Fibroblast of the aortic adventitia (primary cell): ENCODE data around the gene SHOX. TPM values are rescaled to one million over a fixed set of nuclear protein-coding genes. Genes with fewer than 3 reads are reported as not detected.
"Not testable (repeated sequence)": the region's sequence is repeated elsewhere in the genome, so short reads cannot be mapped to it uniquely, and the experiment has no call there.

Experiments
- DNase-seq: peaks from one replicate; pipeline ENCODE4 v3.0.0-alpha.2; 2010; ENCODE audit warnings: low read depth
- H3K4me3 ChIP-seq: 2 replicates; pipeline ENCODE4 v1.5.1; 2011; ENCODE audit warnings: low read depth, mild to moderate bottlenecking, control low read depth, low read length, moderate library complexity
- total RNA-seq: library from RNA; depleted of rRNA; stranded (reverse); fragments of >200 nt; gene quantifications from 2 replicates; pipeline ENCODE4 v1.2.3, GENCODE V29; 2012; ENCODE audit warnings: low replicate concordance
- TF ChIP-seq, protein P1 (sequence below): IDR thresholded peaks from 2 replicates; pipeline ENCODE4 v1.5.1; 2011; ENCODE audit warnings: mild to moderate bottlenecking, low read length, control low read depth, inconsistent platforms; ENCODE audit not compliant: insufficient read depth

The SHOX gene
- total RNA-seq, 1 donor = not detected

DNA sequence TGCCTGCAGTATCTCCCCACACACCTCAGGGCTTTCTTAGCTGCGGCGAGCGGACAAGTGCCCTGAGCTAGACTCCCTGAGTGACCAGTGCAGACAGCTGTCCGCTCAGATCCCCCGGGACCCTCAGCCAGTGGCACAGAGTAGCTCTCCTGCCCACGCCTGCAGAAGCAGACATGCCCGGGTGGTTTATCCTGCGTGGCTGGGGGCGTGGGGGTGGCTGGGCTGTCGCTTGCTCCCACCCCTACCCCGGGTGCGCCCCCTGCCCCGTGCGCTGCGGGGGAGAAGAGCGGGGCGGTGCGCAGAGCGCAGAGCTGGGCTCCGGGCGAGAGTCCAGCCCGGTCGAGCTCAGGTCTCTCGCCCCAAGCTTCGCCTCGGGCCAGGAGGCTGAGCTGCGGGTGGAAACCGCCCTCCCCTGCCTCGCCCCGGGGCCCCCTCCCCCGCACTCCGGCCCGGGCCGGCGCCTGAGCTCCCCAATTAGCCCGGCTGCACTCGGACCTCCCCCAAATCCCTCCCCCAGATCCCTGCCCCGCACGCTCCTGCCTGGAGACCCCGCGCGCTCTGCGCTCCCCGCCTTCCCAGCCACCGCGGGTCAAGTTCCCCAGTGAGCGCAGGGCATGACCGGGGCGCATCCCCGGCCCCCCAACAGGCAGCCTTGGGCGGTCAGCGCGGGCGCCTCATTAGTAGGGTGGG lies 11.7 kb upstream of the SHOX start:
- DNase-seq = no peak
- no peak overlapping the region for H3K4me3 ChIP-seq
- TF ChIP-seq, protein P1, sequence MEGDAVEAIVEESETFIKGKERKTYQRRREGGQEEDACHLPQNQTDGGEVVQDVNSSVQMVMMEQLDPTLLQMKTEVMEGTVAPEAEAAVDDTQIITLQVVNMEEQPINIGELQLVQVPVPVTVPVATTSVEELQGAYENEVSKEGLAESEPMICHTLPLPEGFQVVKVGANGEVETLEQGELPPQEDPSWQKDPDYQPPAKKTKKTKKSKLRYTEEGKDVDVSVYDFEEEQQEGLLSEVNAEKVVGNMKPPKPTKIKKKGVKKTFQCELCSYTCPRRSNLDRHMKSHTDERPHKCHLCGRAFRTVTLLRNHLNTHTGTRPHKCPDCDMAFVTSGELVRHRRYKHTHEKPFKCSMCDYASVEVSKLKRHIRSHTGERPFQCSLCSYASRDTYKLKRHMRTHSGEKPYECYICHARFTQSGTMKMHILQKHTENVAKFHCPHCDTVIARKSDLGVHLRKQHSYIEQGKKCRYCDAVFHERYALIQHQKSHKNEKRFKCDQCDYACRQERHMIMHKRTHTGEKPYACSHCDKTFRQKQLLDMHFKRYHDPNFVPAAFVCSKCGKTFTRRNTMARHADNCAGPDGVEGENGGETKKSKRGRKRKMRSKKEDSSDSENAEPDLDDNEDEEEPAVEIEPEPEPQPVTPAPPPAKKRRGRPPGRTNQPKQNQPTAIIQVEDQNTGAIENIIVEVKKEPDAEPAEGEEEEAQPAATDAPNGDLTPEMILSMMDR = no peak

DNA sequence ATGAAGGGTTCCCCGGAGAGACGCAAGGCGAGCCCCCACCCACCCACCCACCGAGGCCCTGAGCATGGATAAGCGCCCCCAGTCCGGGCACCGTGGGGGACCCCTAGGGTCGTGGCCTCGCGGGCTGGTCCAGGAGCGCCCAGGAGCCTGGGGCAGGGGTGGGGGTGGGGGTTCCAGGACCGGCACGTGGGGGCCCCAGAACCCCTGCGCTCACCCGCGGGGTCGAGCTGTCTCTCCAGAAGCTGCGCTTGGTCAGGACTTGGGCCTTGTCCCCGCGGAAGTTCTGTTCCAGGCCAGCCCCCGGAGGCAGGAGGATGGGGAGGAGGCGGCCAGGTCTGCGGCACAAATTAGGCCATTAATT lies 11.2 kb upstream of the SHOX start:
- DNase-seq = no peak
- no peak overlapping the region for H3K4me3 ChIP-seq
- TF ChIP-seq, protein P1 = no peak

DNA sequence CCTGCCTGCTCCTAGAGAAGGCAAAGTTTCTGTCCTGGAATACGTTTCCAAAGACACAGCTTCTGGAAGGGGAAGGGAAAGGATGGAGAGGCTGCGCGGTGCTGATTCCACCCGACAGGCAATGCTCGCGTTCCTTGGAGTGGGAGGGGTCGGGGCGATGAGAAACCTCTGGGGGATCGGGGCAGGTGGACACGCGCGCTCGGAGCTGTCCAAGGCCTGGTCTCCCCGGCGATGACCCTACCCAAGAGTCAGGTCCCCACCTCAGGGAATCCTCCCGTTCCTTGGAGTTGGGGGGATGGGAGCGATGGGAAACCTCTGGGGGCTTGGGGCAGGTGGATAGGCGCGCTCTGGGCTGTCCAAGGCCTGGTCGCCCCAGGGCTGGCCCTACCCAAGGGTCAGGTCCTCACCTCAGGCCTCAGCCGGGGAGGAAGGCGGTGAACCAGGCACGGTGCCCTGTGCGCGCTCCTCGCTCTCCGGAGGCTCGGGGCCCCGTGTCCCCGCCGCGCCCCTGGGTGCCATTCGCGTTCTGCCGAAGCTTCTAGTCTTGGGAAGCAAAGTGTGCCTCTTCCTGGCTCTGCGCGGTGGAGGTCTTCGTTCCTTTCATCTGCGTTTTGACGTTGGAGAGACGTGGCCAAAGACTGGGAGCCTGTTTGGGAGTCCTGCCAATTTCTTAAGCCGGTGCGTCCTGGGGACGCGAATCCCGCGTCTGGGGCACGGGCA lies 10.6 kb upstream of the SHOX start:
- TF ChIP-seq, protein P1 = no peak
- H3K4me3 ChIP-seq = no peak overlapping the region
- DNase-seq = no peak

DNA sequence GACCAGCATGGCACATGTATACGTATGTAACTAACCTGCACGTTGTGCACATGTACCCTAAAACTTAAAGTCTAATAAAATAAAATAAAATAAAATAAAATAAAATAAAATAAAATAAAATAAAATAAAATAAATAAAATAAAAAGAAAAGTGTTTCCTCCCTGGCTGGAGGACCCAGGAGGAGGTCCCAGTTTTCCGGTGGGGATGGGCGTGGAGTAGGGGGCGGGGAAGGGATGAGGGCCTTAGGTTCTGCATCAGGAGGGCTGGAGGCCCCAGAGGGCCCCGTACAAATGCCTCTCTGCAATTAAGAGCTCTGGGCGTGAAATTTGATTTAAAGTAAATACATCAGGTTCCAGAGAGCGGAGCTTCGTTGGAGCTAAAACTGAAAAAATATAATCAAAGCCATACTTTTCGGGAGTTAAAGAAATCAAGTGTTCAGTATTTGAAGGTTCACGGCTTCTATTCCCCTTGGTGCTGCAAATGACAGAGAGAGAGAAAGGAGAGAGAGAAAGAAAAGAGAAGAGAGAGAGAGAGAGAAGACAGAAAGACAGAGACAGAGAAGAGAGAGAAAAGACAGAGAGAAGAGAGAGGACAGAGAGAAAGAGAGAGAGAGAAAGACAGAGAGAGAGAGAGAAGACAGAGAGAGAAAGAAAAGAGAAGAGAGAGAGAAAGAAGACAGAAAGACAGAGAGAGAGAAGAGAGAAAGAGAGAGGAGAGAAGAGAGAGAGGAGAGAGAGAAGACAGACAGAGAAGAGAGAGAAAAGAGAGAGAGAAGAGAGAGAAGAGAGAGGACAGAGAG lies 8.7 kb upstream of the SHOX start:
- no peak overlapping the region for H3K4me3 ChIP-seq
- no peak for DNase-seq
- TF ChIP-seq, protein P1 = no peak

DNA sequence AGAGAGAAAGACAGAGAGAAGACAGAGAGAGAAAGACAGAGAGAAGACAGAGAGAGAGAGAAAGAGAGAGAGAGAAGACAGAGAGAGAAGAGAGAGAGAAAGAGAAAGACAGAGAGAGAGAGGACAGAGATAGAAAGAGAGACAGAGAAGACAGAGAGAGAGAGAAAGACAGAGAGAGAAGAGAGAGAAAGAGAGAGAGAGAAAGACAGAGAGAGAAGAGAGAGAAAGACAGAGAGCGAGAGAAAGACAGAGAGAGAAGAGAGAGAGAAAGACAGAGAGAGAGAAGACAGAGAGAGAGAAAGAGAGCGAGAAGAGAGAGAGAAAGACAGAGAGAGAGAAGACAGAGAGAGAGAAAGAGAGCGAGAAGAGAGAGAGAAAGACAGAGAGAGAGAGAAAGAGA lies 7.8 kb upstream of the SHOX start:
- not testable (repeated sequence) for H3K4me3 ChIP-seq, DNase-seq

DNA sequence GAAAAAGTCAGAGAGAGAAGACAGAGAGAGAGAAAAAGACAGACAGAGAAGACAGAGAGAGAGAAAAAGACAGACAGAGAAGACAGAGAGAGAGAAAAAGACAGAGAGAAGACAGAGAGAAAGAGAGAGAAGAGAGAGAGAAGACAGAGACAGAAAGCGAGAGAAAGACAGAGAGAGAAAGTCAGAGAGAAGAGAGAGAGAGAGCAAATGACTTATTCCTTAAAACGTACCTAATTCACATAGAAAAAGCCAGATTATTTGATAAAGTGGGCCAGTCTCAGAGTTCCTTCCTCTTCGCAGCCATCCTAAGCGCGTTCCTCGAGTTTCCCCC lies 7.4 kb upstream of the SHOX start:
- no peak overlapping the region for H3K4me3 ChIP-seq
- no peak for DNase-seq
- TF ChIP-seq, protein P1 = no peak

DNA sequence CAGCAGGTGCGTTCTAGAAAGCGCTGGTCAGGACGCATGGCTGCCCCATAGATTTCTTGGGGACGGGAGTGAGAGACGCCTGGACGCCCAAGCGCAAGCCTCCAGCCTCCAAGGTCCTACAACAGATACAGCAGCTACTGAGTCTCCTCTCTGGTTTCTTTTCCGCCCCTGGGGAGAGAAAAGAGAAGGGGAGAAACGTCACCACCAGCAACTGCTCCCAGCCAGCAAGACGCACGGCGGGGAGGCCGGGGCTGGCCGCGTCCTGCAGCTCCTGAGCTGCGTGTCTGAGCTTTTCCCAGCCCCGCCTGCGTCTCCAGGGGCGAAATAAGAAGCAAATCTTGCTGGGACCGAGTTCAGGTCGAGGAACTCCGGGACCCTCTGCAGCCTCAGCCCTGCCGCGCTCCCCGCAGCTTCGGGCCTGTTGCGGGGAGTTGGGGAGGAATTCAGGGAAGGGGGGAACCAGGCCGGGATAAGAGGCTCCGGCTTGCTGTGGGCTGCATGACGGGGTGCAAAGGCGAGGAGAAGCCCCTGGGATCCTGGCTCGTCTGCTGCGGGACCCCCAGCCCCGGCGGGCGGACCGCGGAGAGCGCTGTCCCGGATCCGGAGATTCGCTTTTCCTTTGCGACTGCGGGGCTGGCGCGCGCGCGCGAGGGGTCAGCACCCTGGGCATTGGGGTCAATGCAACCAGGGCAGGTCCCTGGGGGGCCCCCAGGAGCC lies 6.8 kb upstream of the SHOX start:
- no peak for DNase-seq
- H3K4me3 ChIP-seq = no peak overlapping the region
- TF ChIP-seq, protein P1 = no peak
